Spleen (tissue), 11 donors: ENCODE measurements around the gene CCDC110. TPM values are rescaled to one million over a fixed set of nuclear protein-coding genes. Genes with fewer than 3 reads are reported as not detected.
A peak's percentile ranks its signal among the peaks of the same experiment; 100 is the strongest.

Source experiments
- DNase-seq: peaks from one replicate; pipeline ENCODE4 v3.0.0-alpha.2; 2020
- H3K27ac ChIP-seq, 8 donors: fragments of 200-600 bp; sonication (generic) in 7 of 8; 1 replicate in 4 of 8; 2 replicates in 4 of 8; pipeline versions ENCODE4 v1.5.0 to v1.8.0; 2016 to 2021; ENCODE audit warnings: inconsistent platforms in 4 of 8, mild to moderate bottlenecking in 4 of 8, moderate library complexity in 1 of 8
- H3K27me3 ChIP-seq, 7 donors: fragments of 200-600 bp; sonication (generic) in 6 of 7; replicated peaks in 1 of 7; 1 replicate in 4 of 7; 2 replicates in 3 of 7; pipeline versions ENCODE4 v1.5.0 to v1.8.0; 2016 to 2021; ENCODE audit warnings: inconsistent platforms in 3 of 7, mild to moderate bottlenecking in 1 of 7
- H3K36me3 ChIP-seq, 6 donors: fragments of 200-600 bp; sonication (generic) in 5 of 6; 1 replicate in 4 of 6; 2 replicates in 2 of 6; pipeline versions ENCODE4 v1.5.0 to v1.8.0; 2016 to 2021; ENCODE audit warnings: inconsistent platforms in 2 of 6
- H3K4me1 ChIP-seq, 6 donors: fragments of 200-600 bp; sonication (generic) in 5 of 6; 1 replicate in 3 of 6; 2 replicates in 3 of 6; pipeline versions ENCODE4 v1.5.0 to v1.8.0; 2016 to 2021; ENCODE audit warnings: inconsistent platforms in 3 of 6
- H3K4me3 ChIP-seq, 8 donors: fragments of 200-600 bp; sonication (generic) in 7 of 8; 1 replicate in 4 of 8; 2 replicates in 4 of 8; pipeline versions ENCODE4 v1.5.0 to v1.8.0; 2016 to 2021; ENCODE audit warnings: inconsistent platforms in 4 of 8, mild to moderate bottlenecking in 4 of 8, moderate library complexity in 2 of 8
- H3K9me3 ChIP-seq, 8 donors: fragments of 200-600 bp; sonication (generic) in 7 of 8; 1 replicate in 4 of 8; 2 replicates in 4 of 8; pipeline versions ENCODE4 v1.5.0 to v1.8.0; 2016 to 2021; ENCODE audit warnings: inconsistent platforms in 4 of 8
- POLR2A ChIP-seq, 3 donors: fragments of 450-650 bp; IDR thresholded peaks; one replicate each; pipeline ENCODE4 v1.5.1; 2017; ENCODE audit warnings: antibody characterized with exemption in 3 of 3, mild to moderate bottlenecking in 1 of 3
- POLR2AphosphoS5 ChIP-seq, 3 donors: sonication (generic); formaldehyde crosslinking; IDR thresholded peaks; one replicate each; pipeline ENCODE4 v1.5.1; 2017; ENCODE audit warnings: antibody characterized with exemption in 3 of 3
- WGBS, 5 donors: extraction: QIAGEN DNeasy Blood & Tissue Kit in 3 of 5; methylation state at CpG; one replicate each; pipeline versions ENCODE4 v1.1.5 to v1.1.7; 2013 to 2018; 5-methylcytosine and 5-hydroxymethylcytosine counted together
- intact Hi-C: fragments of 100-400 bp; cut with DNase I; formaldehyde crosslinking; loops from one replicate; pipeline ENCODE4 v1.15.0; 2023; ENCODE audit warnings: low total_unique reads
- polyA plus RNA-seq, 3 donors: library from polyadenylated mRNA; stranded (reverse); fragments of 200-250 nt; gene quantifications; one replicate each; pipeline ENCODE4 v1.2.1, GENCODE V29; 2013
- small RNA-seq, 4 donors: library from RNA; depleted of rRNA; stranded (forward); fragments of <200 nt; gene quantifications; one replicate each; pipeline ENCODE3, GENCODE V24; 2016
- total RNA-seq, 7 donors: library from RNA; depleted of rRNA in 3 of 7; stranded (reverse); fragments of >200 nt in 3 of 7; fragmentation: NEBNext Ultra II Directional in 4 of 7; extraction: Animal tissue kit (Norgen Biotek cat#: 25700) in 4 of 7; gene quantifications; one replicate each; pipeline versions ENCODE4 v1.1.0 to v1.2.1, GENCODE V29; 2016 to 2021
- TF ChIP-seq, protein P1 (sequence below), 11 experiments: fragments of 200-600 bp in 7 of 11; fragments of 450-650 bp in 4 of 11; sonication (generic) in 4 of 11; IDR thresholded peaks in 8 of 11; conservative IDR thresholded peaks in 3 of 11; 1 replicate in 7 of 11; 2 replicates in 4 of 11; pipeline versions ENCODE4 v1.4.0 to v1.8.0; 2016 to 2021; ENCODE audit warnings: antibody characterized with exemption in 11 of 11, inconsistent platforms in 4 of 11, mild to moderate bottlenecking in 1 of 11
- donor health status: healthy with polysubstance abuse.
- donor health status: DM: no; HTN: no; CAD: no; lungs with moderate emphysema.
- donor health status: DM: no; HTN: no; CAD: no.
- donor health status: Bipolar disorder and iron deficiency.
- donor health status: healthy.
- donor health status: DM: no; HTN: no; CAD: no.
- donor health status: DM: yes; HTN: yes; CAD: no.

CCDC110 gene
- total and polyA plus RNA-seq, 10 donors = 0.20 to 4.7 (median 0.70) TPM

DNA sequence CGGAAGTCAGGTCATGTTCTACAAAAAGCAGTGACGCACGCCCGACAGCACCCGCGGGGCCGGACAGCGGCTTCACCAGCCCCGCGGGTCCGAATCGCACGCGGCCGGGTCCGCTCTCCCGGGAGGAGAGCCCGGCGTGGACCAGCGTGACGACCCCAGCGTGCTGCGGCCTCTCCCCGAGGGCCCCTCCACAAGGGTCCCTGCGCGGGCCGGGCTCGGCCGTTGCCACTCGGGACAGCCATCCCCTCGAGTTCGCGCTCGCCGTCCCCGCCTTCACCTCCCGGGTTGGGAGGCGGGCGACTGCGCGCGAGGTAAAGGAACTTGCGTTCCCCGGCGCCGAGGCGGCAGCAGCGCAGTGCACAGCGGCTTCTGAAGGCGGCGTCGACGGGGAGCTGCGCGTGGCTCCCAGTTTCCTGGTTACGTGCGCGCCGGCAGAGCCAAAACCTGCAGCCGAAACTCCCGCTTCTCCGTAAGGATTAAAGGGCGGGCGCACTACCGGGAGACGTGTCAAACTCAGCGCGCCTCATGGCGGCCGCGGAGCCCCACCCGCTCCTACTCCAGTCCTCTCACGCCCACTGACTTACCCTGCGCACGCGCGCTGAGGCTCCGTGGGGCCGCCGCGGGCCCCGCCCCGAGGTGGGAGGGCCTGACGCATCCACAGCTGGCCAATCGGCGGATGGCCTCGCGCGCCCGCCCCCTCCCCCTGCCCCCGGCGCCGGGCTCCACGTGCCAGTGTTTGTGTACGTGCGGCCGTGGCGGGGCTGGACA, 75.4 kb downstream of the CCDC110 start:
- Histone ChIP-seq H3K36me3 (peaks cover 0 to 26% (median 15%) of the 10 kb centered on the region in 6 donors), H3K4me1 (peaks cover 6 to 57% (median 31%) of the 10 kb centered on the region in 6 donors), H3K27me3 (no peaks in the 10 kb centered on the region), H3K4me3 (peak overlapping the region; percentile 54 to 83 (median 80)), H3K9me3 (no peaks in the 10 kb centered on the region), H3K27ac (peak overlapping the region; percentile 95 to 100 (median 99))
- 0 to 1% (median 0%) methylated on average over 37 to 98 of the region's 98 CpGs for WGBS, 5 donors
- DNase-seq = peak; percentile 99
- peak; percentile 39 to 80 (median 80) for TF ChIP-seq POLR2A (IDR thresholded peaks at IDR 0.05)
- TF ChIP-seq POLR2AphosphoS5 (IDR thresholded peaks at IDR 0.05) = peak; percentile 97 to 98 (median 98)
- TF ChIP-seq, protein P1, sequence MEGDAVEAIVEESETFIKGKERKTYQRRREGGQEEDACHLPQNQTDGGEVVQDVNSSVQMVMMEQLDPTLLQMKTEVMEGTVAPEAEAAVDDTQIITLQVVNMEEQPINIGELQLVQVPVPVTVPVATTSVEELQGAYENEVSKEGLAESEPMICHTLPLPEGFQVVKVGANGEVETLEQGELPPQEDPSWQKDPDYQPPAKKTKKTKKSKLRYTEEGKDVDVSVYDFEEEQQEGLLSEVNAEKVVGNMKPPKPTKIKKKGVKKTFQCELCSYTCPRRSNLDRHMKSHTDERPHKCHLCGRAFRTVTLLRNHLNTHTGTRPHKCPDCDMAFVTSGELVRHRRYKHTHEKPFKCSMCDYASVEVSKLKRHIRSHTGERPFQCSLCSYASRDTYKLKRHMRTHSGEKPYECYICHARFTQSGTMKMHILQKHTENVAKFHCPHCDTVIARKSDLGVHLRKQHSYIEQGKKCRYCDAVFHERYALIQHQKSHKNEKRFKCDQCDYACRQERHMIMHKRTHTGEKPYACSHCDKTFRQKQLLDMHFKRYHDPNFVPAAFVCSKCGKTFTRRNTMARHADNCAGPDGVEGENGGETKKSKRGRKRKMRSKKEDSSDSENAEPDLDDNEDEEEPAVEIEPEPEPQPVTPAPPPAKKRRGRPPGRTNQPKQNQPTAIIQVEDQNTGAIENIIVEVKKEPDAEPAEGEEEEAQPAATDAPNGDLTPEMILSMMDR (IDR thresholded peaks at IDR 0.05 in 8 of 11, conservative IDR thresholded peaks at IDR 0.05 in 3 of 11) = peak in 1 of 11 experiments; percentile 31
- intact Hi-C loops = no loop called here

DNA sequence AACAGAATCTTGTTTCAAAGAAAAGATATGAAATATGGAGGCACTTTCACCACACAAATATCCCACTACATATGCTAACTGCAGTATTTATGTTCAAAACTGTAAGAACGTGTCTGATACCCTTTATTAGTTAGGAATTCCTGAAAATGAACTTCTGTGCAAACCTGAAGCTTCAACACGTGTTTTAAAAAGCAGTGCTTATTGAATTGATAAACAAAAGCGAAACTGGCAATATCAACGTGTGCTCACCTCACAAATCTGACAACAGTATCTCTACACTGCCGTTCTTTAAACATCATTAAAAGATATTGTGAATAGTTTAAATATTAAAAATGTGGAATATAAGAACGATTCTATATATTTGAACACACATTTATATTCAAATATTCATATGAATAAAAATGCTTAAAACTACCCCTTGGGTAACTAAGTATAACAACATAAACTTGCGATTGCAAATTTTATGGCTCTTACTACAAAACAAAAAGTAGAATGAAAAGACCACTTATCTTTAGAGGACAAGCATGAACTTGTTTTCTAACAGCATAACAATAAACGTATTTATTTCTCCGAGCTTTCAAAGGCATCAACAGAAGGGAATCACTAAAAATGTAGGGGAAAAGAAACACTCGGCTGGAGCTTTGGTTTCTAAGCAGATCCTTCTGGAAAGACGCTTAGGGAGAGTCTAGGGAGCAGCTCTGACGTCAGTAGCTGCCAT, 76.1 kb downstream of the CCDC110 start, which contains the start of gene LRP2BP:
TSS of gene LRP2BP (minus strand) at position 687 of the 718 bp plus-strand sequence. CDS start 17,738 bp downstream, outside the sequence.
- Histone ChIP-seq H3K27me3 (no peaks in the 10 kb centered on the region), H3K36me3 (peaks cover 0 to 19% (median 10%) of the 10 kb centered on the region in 6 donors), H3K4me3 (peak within 1 kb of the TSS; percentile 54 to 83 (median 80)), H3K9me3 (no peaks in the 10 kb centered on the region), H3K27ac (peak within 1 kb of the TSS; percentile 95 to 100 (median 99)), H3K4me1 (peaks cover 6 to 57% (median 31%) of the 10 kb centered on the region in 6 donors)
- TF ChIP-seq POLR2A (IDR thresholded peaks at IDR 0.05) = peak in 1 of 3 donors; percentile 15
- TF ChIP-seq, protein P1 (IDR thresholded peaks at IDR 0.05 in 8 of 11, conservative IDR thresholded peaks at IDR 0.05 in 3 of 11) = no peak
- TF ChIP-seq POLR2AphosphoS5 (IDR thresholded peaks at IDR 0.05) = no peak
- WGBS, 5 donors = 2 to 6% (median 4%) methylated on average over 12 of the region's 12 CpGs
- intact Hi-C loops = no loop called here
- no peak for DNase-seq

Small RNA genes within 50 kb of the gene (small RNA-seq; reads per million reads assigned to genes)
- 0 reads per million in 4 donors for gene RF00019

Other genes starting within 250 kb of the CCDC110 start
- 1 to 10 TPM in 5 of 7 donors, under 1 TPM in 2; 0.47 to 2.4 (median 1.2) TPM for gene LRP2BP, start 75.8 kb downstream of the CCDC110 start, total RNA-seq
- under 1 TPM; 0.17 to 0.48 (median 0.29) TPM for gene LRP2BP, start 75.8 kb downstream of the CCDC110 start, polyA plus RNA-seq
- gene ANKRD37, start 74.9 kb downstream of the CCDC110 start, total RNA-seq = 10 to 100 TPM in 3 of 7 donors, 1 to 10 TPM in 4; 6.9 to 21.1 (median 8.9) TPM
- 10 to 100 TPM in 2 of 3 donors, 1 to 10 TPM in 1; 6.0 to 12.0 (median 10.5) TPM for gene ANKRD37, start 74.9 kb downstream of the CCDC110 start, polyA plus RNA-seq
- 10 to 100 TPM; 19.9 to 44.1 (median 26.3) TPM for gene UFSP2, start 45.8 kb downstream of the CCDC110 start, total RNA-seq
- 10 to 100 TPM; 11.0 to 16.9 (median 13.4) TPM for gene UFSP2, start 45.8 kb downstream of the CCDC110 start, polyA plus RNA-seq
- gene PDLIM3, start 63.8 kb upstream of the CCDC110 start, total RNA-seq = 100 to 1,000 TPM in 1 of 7 donors, 10 to 100 TPM in 6; 30.0 to 107 (median 67.5) TPM
- 10 to 100 TPM; 28.0 to 43.9 (median 30.2) TPM for gene PDLIM3, start 63.8 kb upstream of the CCDC110 start, polyA plus RNA-seq